Measurements from ENCODE around the gene CHN2.
"Not testable (repeated sequence)": the region's sequence is repeated elsewhere in the genome, so short reads cannot be mapped to it uniquely, and the experiment has no call there.

The CHN2 gene

GRCh38 chr7:29255199-29255878 is 60.8 kb downstream of the CHN2 start:
- H3K4me3 ChIP-seq (ENCODE audit: low read length) = no peak overlapping the region
- DNase-seq (ENCODE audit: low read depth) = no peak
- TF ChIP-seq CTCF (conservative IDR thresholded peaks at IDR 0.05; ENCODE audit: low read depth, low read length) = no peak

GRCh38 chr7:29255906-29256692 is 61.5 kb downstream of the CHN2 start:
- peak; percentile 8 for DNase-seq (ENCODE audit: low read depth)
- TF ChIP-seq CTCF (conservative IDR thresholded peaks at IDR 0.05; ENCODE audit: low read depth, low read length) = no peak
- no peak overlapping the region for H3K4me3 ChIP-seq (ENCODE audit: low read length)

- DNase-seq (ENCODE audit: low read depth) = no peak
- no peak for TF ChIP-seq CTCF (conservative IDR thresholded peaks at IDR 0.05; ENCODE audit: low read depth, low read length)
- H3K4me3 ChIP-seq (ENCODE audit: low read length) = no peak overlapping the region
Observed at GRCh38 chr7:29256693-29257002, 62.1 kb downstream of the CHN2 start.

GRCh38 chr7:29258951-29259350 is 64.4 kb downstream of the CHN2 start:
- no peak for DNase-seq (ENCODE audit: low read depth)
- H3K4me3 ChIP-seq (ENCODE audit: low read length) = no peak overlapping the region
- no peak for TF ChIP-seq CTCF (conservative IDR thresholded peaks at IDR 0.05; ENCODE audit: low read depth, low read length)

- H3K4me3 ChIP-seq (ENCODE audit: low read length) = no peak overlapping the region
- no peak for DNase-seq (ENCODE audit: low read depth)
- TF ChIP-seq CTCF (conservative IDR thresholded peaks at IDR 0.05; ENCODE audit: low read depth, low read length) = no peak
Observed at GRCh38 chr7:29262191-29262917, 67.8 kb downstream of the CHN2 start.

- DNase-seq (ENCODE audit: low read depth); H3K4me3 ChIP-seq (ENCODE audit: low read length): not testable (repeated sequence)
Observed at GRCh38 chr7:29263601-29264207, 69.1 kb downstream of the CHN2 start.

GRCh38 chr7:29265208-29265923 is 70.8 kb downstream of the CHN2 start:
- no peak for TF ChIP-seq CTCF (conservative IDR thresholded peaks at IDR 0.05; ENCODE audit: low read depth, low read length)
- no peak overlapping the region for H3K4me3 ChIP-seq (ENCODE audit: low read length)
- no peak for DNase-seq (ENCODE audit: low read depth)
